ENCODE results near the gene WAS.

WAS gene

GRCh38 chrX:48709522-48710112 is 26.0 kb downstream of the WAS start:
- no peaks in the 10 kb centered on the region; the same call in 1 of the 2 replicates for H3K36me3 ChIP-seq (ENCODE audit: low read depth)
- H3K27ac ChIP-seq (ENCODE audit: poor library complexity, severe bottlenecking): no peak overlapping the region
- no peak for TF ChIP-seq CTCF (IDR thresholded peaks at IDR 0.05; ENCODE audit: poor library complexity, severe bottlenecking)
- ATAC-seq (ENCODE audit: low read depth) (no peak), DNase-seq (ENCODE audit: low spot score) (no peak)
- no peaks in the 10 kb centered on the region for H3K27me3 ChIP-seq (ENCODE audit: insufficient read depth, poor library complexity, severe bottlenecking)
- H3K4me1 ChIP-seq (ENCODE audit: insufficient read depth, poor library complexity, severe bottlenecking): peaks cover 3% of the 10 kb centered on the region
- no peaks in the 10 kb centered on the region for H3K9me3 ChIP-seq (ENCODE audit: severe bottlenecking)
- no peak overlapping the region for H3K4me3 ChIP-seq (ENCODE audit: severe bottlenecking)

- Histone ChIP-seq H3K9me3 (ENCODE audit: severe bottlenecking) (no peaks in the 10 kb centered on the region), H3K27ac (ENCODE audit: poor library complexity, severe bottlenecking) (no peak overlapping the region), H3K27me3 (ENCODE audit: insufficient read depth, poor library complexity, severe bottlenecking) (no peaks in the 10 kb centered on the region), H3K36me3 (ENCODE audit: low read depth) (no peaks in the 10 kb centered on the region; the same call in 1 of the 2 replicates), H3K4me3 (ENCODE audit: severe bottlenecking) (no peak overlapping the region), H3K4me1 (ENCODE audit: insufficient read depth, poor library complexity, severe bottlenecking) (no peaks in the 10 kb centered on the region)
- no peak for DNase-seq (ENCODE audit: low spot score)
- no peak for TF ChIP-seq CTCF (IDR thresholded peaks at IDR 0.05; ENCODE audit: poor library complexity, severe bottlenecking)
- no peak for ATAC-seq (ENCODE audit: low read depth)
Measured at GRCh38 chrX:48711162-48711928, 27.7 kb downstream of the WAS start.

GRCh38 chrX:48711929-48712505 is 28.4 kb downstream of the WAS start:
- Histone ChIP-seq H3K36me3 (ENCODE audit: low read depth) (no peaks in the 10 kb centered on the region), H3K27ac (ENCODE audit: poor library complexity, severe bottlenecking) (no peak overlapping the region), H3K9me3 (ENCODE audit: severe bottlenecking) (no peaks in the 10 kb centered on the region), H3K27me3 (ENCODE audit: insufficient read depth, poor library complexity, severe bottlenecking) (no peaks in the 10 kb centered on the region), H3K4me1 (ENCODE audit: insufficient read depth, poor library complexity, severe bottlenecking) (no peaks in the 10 kb centered on the region), H3K4me3 (ENCODE audit: severe bottlenecking) (no peak overlapping the region)
- no peak for TF ChIP-seq CTCF (IDR thresholded peaks at IDR 0.05; ENCODE audit: poor library complexity, severe bottlenecking)
- no peak for DNase-seq (ENCODE audit: low spot score)
- ATAC-seq (ENCODE audit: low read depth): no peak

- TF ChIP-seq CTCF (IDR thresholded peaks at IDR 0.05; ENCODE audit: poor library complexity, severe bottlenecking): no peak
- DNase-seq (ENCODE audit: low spot score) (no peak), ATAC-seq (ENCODE audit: low read depth) (no peak)
- H3K4me1 ChIP-seq (ENCODE audit: insufficient read depth, poor library complexity, severe bottlenecking): no peaks in the 10 kb centered on the region
- H3K9me3 ChIP-seq (ENCODE audit: severe bottlenecking): no peaks in the 10 kb centered on the region
- H3K36me3 ChIP-seq (ENCODE audit: low read depth): no peaks in the 10 kb centered on the region
- no peaks in the 10 kb centered on the region for H3K27me3 ChIP-seq (ENCODE audit: insufficient read depth, poor library complexity, severe bottlenecking)
- H3K4me3 ChIP-seq (ENCODE audit: severe bottlenecking): no peak overlapping the region
- no peak overlapping the region for H3K27ac ChIP-seq (ENCODE audit: poor library complexity, severe bottlenecking)
Measured at GRCh38 chrX:48713847-48714246, 30.2 kb downstream of the WAS start.
